ENCODE measurements around the gene EFCAB14.

DNA sequence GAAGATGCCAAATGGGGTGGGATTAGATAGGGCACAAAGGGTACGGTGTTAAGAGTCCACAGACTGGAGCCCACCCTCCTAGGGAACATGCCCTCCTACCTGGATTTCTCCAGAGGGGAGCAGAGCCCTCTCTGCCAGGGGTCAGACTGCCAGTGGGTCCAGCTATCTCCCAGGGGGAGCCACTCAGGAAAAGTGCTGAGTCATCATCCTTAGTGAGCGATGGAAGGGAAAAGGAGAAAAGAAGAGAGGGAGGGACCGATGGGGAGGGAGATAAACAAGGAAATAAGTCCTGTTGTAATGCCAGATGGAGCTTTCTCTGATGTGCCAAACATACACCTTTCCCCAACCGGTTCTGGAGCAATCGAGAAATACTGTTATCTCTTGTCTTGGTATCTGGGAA is 49.5 kb upstream of the EFCAB14 start:
- TF ChIP-seq, protein P1, sequence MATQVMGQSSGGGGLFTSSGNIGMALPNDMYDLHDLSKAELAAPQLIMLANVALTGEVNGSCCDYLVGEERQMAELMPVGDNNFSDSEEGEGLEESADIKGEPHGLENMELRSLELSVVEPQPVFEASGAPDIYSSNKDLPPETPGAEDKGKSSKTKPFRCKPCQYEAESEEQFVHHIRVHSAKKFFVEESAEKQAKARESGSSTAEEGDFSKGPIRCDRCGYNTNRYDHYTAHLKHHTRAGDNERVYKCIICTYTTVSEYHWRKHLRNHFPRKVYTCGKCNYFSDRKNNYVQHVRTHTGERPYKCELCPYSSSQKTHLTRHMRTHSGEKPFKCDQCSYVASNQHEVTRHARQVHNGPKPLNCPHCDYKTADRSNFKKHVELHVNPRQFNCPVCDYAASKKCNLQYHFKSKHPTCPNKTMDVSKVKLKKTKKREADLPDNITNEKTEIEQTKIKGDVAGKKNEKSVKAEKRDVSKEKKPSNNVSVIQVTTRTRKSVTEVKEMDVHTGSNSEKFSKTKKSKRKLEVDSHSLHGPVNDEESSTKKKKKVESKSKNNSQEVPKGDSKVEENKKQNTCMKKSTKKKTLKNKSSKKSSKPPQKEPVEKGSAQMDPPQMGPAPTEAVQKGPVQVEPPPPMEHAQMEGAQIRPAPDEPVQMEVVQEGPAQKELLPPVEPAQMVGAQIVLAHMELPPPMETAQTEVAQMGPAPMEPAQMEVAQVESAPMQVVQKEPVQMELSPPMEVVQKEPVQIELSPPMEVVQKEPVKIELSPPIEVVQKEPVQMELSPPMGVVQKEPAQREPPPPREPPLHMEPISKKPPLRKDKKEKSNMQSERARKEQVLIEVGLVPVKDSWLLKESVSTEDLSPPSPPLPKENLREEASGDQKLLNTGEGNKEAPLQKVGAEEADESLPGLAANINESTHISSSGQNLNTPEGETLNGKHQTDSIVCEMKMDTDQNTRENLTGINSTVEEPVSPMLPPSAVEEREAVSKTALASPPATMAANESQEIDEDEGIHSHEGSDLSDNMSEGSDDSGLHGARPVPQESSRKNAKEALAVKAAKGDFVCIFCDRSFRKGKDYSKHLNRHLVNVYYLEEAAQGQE (IDR thresholded peaks at IDR 0.05; ENCODE audit: unreplicated experiment), result no peak
- TF ChIP-seq, protein P2, sequence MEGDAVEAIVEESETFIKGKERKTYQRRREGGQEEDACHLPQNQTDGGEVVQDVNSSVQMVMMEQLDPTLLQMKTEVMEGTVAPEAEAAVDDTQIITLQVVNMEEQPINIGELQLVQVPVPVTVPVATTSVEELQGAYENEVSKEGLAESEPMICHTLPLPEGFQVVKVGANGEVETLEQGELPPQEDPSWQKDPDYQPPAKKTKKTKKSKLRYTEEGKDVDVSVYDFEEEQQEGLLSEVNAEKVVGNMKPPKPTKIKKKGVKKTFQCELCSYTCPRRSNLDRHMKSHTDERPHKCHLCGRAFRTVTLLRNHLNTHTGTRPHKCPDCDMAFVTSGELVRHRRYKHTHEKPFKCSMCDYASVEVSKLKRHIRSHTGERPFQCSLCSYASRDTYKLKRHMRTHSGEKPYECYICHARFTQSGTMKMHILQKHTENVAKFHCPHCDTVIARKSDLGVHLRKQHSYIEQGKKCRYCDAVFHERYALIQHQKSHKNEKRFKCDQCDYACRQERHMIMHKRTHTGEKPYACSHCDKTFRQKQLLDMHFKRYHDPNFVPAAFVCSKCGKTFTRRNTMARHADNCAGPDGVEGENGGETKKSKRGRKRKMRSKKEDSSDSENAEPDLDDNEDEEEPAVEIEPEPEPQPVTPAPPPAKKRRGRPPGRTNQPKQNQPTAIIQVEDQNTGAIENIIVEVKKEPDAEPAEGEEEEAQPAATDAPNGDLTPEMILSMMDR (conservative IDR thresholded peaks at IDR 0.05; ENCODE audit: low read depth in 2 of 2), result no peak
- TF ChIP-seq POLR2AphosphoS5 (IDR thresholded peaks at IDR 0.05; ENCODE audit: low read depth) (no peak), EZH2 (IDR thresholded peaks at IDR 0.05; ENCODE audit: low read depth, unreplicated experiment) (no peak), JUNB (IDR thresholded peaks at IDR 0.05; ENCODE audit: unreplicated experiment) (no peak), CREB1 (CRISPR knock-in tag; IDR thresholded peaks at IDR 0.05; ENCODE audit: low read depth) (no peak), EZH2phosphoT487 (IDR thresholded peaks at IDR 0.05; ENCODE audit: unreplicated experiment) (no peak), ZNF331 (CRISPR knock-in tag; IDR thresholded peaks at IDR 0.05; ENCODE audit: low read depth) (no peak), STAT1 (IDR thresholded peaks at IDR 0.05; ENCODE audit: unreplicated experiment) (no peak), ZNF114 (CRISPR knock-in tag; IDR thresholded peaks at IDR 0.05) (no peak), NANOG (IDR thresholded peaks at IDR 0.05; ENCODE audit: borderline replicate concordance) (no peak)
- TF ChIP-seq, protein P3, sequence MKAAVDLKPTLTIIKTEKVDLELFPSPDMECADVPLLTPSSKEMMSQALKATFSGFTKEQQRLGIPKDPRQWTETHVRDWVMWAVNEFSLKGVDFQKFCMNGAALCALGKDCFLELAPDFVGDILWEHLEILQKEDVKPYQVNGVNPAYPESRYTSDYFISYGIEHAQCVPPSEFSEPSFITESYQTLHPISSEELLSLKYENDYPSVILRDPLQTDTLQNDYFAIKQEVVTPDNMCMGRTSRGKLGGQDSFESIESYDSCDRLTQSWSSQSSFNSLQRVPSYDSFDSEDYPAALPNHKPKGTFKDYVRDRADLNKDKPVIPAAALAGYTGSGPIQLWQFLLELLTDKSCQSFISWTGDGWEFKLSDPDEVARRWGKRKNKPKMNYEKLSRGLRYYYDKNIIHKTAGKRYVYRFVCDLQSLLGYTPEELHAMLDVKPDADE (IDR thresholded peaks at IDR 0.05), result no peak
- TF ChIP-seq, protein P4, sequence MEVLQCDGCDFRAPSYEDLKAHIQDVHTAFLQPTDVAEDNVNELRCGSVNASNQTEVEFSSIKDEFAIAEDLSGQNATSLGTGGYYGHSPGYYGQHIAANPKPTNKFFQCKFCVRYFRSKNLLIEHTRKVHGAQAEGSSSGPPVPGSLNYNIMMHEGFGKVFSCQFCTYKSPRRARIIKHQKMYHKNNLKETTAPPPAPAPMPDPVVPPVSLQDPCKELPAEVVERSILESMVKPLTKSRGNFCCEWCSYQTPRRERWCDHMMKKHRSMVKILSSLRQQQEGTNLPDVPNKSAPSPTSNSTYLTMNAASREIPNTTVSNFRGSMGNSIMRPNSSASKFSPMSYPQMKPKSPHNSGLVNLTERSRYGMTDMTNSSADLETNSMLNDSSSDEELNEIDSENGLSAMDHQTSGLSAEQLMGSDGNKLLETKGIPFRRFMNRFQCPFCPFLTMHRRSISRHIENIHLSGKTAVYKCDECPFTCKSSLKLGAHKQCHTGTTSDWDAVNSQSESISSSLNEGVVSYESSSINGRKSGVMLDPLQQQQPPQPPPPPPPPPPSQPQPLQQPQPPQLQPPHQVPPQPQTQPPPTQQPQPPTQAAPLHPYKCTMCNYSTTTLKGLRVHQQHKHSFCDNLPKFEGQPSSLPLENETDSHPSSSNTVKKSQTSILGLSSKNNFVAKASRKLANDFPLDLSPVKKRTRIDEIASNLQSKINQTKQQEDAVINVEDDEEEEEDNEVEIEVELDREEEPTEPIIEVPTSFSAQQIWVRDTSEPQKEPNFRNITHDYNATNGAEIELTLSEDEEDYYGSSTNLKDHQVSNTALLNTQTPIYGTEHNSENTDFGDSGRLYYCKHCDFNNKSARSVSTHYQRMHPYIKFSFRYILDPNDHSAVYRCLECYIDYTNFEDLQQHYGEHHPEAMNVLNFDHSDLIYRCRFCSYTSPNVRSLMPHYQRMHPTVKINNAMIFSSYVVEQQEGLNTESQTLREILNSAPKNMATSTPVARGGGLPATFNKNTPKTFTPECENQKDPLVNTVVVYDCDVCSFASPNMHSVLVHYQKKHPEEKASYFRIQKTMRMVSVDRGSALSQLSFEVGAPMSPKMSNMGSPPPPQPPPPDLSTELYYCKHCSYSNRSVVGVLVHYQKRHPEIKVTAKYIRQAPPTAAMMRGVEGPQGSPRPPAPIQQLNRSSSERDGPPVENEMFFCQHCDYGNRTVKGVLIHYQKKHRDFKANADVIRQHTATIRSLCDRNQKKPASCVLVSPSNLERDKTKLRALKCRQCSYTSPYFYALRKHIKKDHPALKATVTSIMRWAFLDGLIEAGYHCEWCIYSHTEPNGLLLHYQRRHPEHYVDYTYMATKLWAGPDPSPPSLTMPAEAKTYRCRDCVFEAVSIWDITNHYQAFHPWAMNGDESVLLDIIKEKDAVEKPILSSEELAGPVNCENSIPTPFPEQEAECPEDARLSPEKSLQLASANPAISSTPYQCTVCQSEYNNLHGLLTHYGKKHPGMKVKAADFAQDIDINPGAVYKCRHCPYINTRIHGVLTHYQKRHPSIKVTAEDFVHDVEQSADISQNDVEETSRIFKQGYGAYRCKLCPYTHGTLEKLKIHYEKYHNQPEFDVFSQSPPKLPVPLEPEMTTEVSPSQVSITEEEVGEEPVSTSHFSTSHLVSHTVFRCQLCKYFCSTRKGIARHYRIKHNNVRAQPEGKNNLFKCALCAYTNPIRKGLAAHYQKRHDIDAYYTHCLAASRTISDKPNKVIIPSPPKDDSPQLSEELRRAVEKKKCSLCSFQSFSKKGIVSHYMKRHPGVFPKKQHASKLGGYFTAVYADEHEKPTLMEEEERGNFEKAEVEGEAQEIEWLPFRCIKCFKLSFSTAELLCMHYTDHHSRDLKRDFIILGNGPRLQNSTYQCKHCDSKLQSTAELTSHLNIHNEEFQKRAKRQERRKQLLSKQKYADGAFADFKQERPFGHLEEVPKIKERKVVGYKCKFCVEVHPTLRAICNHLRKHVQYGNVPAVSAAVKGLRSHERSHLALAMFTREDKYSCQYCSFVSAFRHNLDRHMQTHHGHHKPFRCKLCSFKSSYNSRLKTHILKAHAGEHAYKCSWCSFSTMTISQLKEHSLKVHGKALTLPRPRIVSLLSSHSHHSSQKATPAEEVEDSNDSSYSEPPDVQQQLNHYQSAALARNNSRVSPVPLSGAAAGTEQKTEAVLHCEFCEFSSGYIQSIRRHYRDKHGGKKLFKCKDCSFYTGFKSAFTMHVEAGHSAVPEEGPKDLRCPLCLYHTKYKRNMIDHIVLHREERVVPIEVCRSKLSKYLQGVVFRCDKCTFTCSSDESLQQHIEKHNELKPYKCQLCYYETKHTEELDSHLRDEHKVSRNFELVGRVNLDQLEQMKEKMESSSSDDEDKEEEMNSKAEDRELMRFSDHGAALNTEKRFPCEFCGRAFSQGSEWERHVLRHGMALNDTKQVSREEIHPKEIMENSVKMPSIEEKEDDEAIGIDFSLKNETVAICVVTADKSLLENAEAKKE (CRISPR knock-in tag; IDR thresholded peaks at IDR 0.05), result no peak
